Mesenteric fat pad (tissue), 1 donor: ENCODE measurements around the gene RNF126. TPM values are rescaled to one million over a fixed set of nuclear protein-coding genes. Genes with fewer than 3 reads are reported as not detected.
"Not testable (repeated sequence)": the region's sequence is repeated elsewhere in the genome, so short reads cannot be mapped to it uniquely, and the experiment has no call there.

Source experiments
- DNase-seq: peaks from one replicate; pipeline ENCODE4 v3.0.0-alpha.2; 2020; ENCODE audit warnings: low spot score
- total RNA-seq: library from RNA; stranded (reverse); fragmentation: NEBNext Ultra II Directional; extraction: Animal tissue kit (Norgen Biotek cat#: 25700); gene quantifications from one replicate; pipeline ENCODE4 v1.2.1, GENCODE V29; 2021
- donor health status: DM: yes; HTN: yes; CAD: no.

The RNF126 gene
- total RNA-seq, 1 donor from 2014 or later = 37.3 TPM

GRCh38 chr19:629961-630714, 32.9 kb downstream of the RNF126 start:
- no peak for DNase-seq

GRCh38 chr19:629515-629914, 33.5 kb downstream of the RNF126 start:
- not testable (repeated sequence) for DNase-seq

DNA sequence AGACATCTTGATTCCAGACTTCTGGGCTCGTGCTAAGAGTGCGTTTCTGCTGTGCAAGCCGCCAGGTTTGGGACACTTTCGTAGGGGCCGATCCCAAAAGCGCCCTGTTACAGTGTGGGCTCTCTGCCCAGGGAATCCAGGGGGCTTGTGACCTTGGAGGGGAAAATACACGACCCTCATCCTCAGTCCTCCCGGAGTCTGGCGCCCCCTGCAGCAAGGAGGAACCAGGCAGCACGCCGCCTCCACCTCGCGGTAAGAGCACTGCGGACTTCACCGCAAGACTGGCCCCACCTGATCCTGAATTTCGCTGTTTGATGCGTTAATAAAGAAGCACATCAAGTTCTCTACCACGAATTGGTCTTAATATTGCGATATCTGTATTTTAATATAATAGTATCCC, 34.8 kb downstream of the RNF126 start:
- DNase-seq = no peak

- DNase-seq = not testable (repeated sequence)
These were observed 36.4 kb downstream of the RNF126 start for GRCh38 chr19:626566-626965.

- no peak for DNase-seq
These were observed 37.8 kb downstream of the RNF126 start for GRCh38 chr19:625257-625656.

- no peak for DNase-seq
These were observed 38.4 kb downstream of the RNF126 start for GRCh38 chr19:624433-625109.

DNA sequence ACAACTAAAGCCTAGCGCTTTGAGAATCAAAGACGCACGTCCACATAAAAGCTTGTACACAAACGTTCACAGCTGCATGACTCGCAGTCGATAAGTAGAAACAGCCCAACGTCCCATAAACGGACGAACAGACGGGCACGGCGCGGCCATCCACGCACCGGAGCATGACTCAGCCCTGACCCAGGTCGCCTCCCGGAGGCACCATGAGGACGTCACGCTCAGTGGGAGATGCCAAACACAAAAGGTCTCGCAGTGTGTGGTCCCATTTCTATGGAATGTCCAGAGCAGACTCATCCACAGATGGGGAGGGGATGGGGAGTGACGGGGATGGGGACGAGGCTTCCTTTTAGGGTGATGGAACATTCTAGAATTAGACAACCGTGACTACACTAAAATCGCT, 39.0 kb downstream of the RNF126 start:
- no peak for DNase-seq

GRCh38 chr19:623175-623916, 39.7 kb downstream of the RNF126 start:
- DNase-seq = no peak

DNA sequence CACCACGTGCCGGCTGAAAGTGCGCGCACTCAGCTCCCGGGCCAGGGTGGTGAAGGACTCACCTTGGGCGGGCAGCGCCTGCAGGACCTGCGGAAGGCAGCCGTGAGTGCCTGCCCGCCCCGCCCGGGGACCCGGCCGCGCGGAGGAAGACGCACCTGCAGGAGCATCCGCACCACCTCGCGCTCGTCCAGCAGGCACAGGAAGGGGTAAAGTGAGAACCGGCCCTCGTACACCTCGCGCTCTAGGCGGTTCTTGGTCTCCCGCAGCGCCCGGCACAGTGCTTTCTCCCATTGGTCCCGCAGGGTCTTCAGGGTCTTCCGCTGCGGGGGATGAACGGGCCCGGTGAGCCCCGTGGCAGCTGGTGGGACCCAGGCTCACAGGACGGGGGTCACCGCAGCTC, 40.3 kb downstream of the RNF126 start:
- DNase-seq = no peak

DNA sequence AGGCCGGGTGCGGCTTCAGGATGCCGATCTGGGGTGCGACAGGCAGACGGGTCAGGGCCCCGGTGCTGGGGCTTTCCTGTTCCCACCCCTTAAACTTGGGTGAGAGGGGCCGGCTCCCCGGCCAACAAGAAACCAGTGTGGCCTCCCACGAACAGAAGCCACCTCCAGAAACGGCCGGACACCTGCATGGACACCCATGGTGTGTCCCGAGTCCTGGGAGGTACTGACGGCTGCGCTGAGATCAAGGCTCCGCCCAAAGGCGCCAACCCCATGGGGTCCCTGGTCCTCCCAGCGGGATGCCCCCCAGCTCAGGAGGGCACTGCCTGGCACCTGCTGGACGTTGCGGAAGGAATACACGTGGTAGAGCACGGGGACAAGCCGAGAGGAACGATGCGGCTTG, 41.2 kb downstream of the RNF126 start:
- DNase-seq = no peak

DNA sequence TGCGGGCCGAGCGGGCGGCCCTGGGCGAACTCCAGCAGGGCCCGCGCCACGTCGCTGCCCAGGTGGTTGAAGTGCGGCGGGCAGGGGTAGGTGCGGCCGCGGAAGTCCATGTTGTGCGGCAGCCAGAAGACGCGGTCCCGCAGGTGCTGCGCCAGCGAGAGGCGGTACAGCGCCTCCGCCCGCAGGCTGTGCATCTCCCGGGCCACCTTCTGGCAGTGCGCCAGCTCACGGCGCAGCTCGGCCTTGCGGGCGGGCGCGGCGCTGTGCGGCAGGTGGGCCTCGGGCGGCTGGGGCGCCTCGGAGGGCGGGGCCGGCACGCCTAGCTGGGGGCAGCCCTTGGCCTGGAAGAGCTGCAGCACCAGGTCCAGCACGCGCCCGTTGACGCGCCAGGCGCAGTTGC, 41.8 kb downstream of the RNF126 start:
- not testable (repeated sequence) for DNase-seq

DNA sequence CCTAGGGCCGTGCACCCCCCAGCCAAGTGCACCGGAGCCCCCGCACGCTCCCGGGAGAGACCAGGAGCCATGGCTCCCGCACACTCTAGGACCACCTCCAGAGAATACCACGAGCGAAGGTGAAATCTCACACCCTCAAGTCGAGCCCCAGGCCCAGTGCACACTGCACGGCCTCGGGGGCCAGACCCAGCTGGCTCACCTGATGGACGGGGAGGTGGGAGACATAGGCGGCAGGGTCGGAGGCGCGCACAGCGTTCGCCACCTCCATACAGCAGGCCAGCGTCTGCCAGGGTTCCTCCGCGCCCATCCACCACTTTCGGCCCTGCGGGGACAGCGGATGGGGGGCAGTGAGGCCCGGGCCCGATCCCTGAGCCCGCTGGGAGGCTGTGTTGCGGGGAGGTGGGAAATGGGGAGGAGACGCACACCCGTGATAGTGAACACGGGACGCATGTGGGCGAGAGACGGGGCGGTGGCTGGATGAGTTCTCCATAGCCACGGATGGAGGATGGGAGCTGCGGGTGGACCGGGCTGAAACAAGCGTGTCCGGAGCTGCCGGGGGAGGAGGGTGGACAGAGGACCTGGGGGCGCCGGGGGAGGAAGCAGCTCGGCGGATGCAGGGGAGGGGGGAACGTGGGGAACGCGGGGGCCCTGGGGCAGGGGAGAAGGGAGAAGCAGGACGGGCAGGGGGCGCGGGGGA, 42.7 kb downstream of the RNF126 start:
- DNase-seq = no peak

DNA sequence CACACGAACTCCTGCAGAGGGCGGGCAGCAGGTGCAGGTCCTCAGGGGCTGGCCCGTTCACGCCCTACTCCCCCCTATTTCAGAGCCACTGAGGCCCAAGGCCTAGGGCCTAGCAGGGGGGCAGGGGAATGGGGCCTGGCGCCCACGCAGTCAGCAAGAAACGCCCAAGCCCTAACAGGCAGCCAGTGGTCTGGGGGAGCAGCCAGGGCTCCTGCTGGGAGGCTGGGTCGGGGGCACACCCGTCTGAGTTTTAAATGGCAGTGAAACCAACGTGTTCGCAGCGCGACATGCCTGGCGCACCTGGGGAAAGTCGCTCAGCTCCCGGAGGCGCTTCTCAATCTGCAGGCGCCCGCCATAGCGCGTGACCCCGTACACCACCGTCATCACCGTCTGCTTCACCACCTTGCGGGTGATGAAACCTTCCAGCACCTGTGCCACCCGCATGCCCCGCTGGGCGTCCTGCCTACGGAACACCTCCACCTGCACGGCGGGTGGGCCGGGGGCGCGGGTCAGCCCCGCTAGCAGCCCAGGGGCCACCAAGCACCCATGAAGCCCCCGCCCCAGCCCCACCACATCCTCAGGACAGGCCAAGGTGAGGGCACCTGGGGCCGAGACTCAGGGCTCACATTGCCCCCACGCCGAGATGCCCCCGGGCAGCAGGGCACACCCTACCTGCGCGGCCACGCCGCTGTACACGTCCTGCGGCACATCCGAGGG, 43.6 kb downstream of the RNF126 start:
- DNase-seq = no peak

DNA sequence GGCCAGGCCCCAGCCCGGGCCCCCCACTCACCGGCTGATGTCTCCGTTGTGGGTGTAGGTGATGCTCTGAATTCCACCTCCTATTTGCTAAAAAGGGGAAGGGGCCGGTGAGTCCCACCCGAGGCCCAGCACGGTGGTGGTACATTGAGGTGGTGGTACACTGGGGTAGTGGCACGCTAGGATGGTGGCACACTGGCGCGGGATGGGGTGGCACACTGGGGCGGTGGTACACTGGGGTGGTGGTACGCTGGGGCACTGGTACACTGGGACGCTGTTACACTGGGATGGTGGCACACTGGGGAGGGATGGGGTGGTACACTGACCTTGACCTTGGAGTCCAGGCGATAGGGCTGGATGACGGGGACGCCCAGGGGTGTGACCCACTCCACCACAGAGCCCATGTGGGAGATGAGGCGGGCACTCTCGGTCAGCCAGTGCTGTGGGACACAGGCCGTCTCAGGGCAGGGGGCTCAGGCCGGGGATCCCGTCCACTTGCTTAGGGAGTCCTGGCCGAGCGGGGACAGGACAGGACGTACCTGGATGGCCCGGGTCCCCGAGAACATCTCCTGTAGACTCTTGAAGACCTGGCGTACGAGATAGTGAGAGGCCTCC, 44.2 kb downstream of the RNF126 start:
- no peak for DNase-seq

GRCh38 chr19:618247-618619, 44.8 kb downstream of the RNF126 start:
- DNase-seq = no peak

- DNase-seq = no peak
These were observed 45.3 kb downstream of the RNF126 start for GRCh38 chr19:617551-618246.

- no peak for DNase-seq
These were observed 46.1 kb downstream of the RNF126 start for GRCh38 chr19:616747-617526.

GRCh38 chr19:616062-616700, 46.8 kb downstream of the RNF126 start:
- DNase-seq = no peak

- no peak for DNase-seq
These were observed 47.4 kb downstream of the RNF126 start for GRCh38 chr19:615619-616018.
